Measurements from ENCODE around the gene OSCAR.

The OSCAR gene

GRCh38 chr19:54081032-54081431, 19.6 kb downstream of the OSCAR start, which contains the start of gene TARM1:
Gene TARM1, minus strand, starts transcription at chr19:54081365. Its CDS starts 25 bp downstream, at chr19:54081340.
- no peak for DNase-seq

GRCh38 chr19:54077334-54077733, 23.3 kb downstream of the OSCAR start:
- no peak for DNase-seq

- no peak for DNase-seq
Observed at GRCh38 chr19:54074851-54075250, 25.8 kb downstream of the OSCAR start.

GRCh38 chr19:54073829-54074228, 26.8 kb downstream of the OSCAR start:
- DNase-seq: no peak

GRCh38 chr19:54069470-54069869, 31.1 kb downstream of the OSCAR start:
- no peak for DNase-seq

GRCh38 chr19:54063350-54064116, 37.1 kb downstream of the OSCAR start, which contains the start of gene VSTM1:
Gene VSTM1, minus strand, starts transcription at chr19:54063897. Its CDS starts 120 bp downstream, at chr19:54063777.
- no peak for DNase-seq

GRCh38 chr19:54062643-54063042, 38.0 kb downstream of the OSCAR start:
- no peak for DNase-seq

- DNase-seq: no peak
Observed at GRCh38 chr19:54047616-54048015, 53.0 kb downstream of the OSCAR start.

GRCh38 chr19:54045771-54046170, 54.8 kb downstream of the OSCAR start:
- no peak for DNase-seq
